Adrenal gland (tissue), 5 donors: ENCODE data around the gene MUC13.

ENCODE experiments used
- POLR2A ChIP-seq, 2 donors: fragments of 450-650 bp; IDR thresholded peaks; one replicate each; pipeline ENCODE4 v1.6.1; 2017; ENCODE audit warnings: antibody characterized with exemption in 2 of 2, mild to moderate bottlenecking in 2 of 2, moderate library complexity in 1 of 2
- TF ChIP-seq, protein P1 (sequence below), 6 experiments: fragments of 450-650 bp in 4 of 6; fragments of 200-600 bp in 2 of 6; sonication (generic) in 1 of 6; IDR thresholded peaks; 1 replicate in 5 of 6; 2 replicates in 1 of 6; pipeline versions ENCODE4 v1.5.1 to v1.8.0; 2016 to 2021; ENCODE audit warnings: antibody characterized with exemption in 6 of 6, mild to moderate bottlenecking in 2 of 6, moderate library complexity in 1 of 6
- donor health status: DM: no; HTN: no; CAD: no.

DNA sequence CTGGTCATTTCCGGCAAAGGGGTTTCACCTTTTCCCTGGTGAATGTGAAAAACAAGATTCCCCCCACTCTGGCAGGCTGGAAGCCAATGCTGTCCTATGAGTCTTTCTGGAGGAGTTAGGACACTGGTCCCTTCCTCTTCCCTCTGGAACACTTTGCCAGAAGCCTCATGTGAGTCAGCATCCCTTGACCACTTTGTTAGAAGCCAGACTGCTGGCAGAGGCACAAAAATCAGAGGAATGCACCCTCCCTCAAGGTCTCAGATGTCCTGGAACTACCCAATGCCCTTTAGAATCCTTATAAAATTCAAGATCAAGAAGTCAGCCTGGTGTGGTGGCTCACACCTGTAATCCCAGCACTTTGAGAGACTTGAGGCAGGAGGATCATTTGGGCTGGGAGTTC lies 74.0 kb downstream of the MUC13 start:
- TF ChIP-seq, protein P1, sequence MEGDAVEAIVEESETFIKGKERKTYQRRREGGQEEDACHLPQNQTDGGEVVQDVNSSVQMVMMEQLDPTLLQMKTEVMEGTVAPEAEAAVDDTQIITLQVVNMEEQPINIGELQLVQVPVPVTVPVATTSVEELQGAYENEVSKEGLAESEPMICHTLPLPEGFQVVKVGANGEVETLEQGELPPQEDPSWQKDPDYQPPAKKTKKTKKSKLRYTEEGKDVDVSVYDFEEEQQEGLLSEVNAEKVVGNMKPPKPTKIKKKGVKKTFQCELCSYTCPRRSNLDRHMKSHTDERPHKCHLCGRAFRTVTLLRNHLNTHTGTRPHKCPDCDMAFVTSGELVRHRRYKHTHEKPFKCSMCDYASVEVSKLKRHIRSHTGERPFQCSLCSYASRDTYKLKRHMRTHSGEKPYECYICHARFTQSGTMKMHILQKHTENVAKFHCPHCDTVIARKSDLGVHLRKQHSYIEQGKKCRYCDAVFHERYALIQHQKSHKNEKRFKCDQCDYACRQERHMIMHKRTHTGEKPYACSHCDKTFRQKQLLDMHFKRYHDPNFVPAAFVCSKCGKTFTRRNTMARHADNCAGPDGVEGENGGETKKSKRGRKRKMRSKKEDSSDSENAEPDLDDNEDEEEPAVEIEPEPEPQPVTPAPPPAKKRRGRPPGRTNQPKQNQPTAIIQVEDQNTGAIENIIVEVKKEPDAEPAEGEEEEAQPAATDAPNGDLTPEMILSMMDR (IDR thresholded peaks at IDR 0.05) = no peak
- TF ChIP-seq POLR2A (IDR thresholded peaks at IDR 0.05) = no peak
